ENCODE measurements around the gene CCNY.

Gene CCNY

DNA sequence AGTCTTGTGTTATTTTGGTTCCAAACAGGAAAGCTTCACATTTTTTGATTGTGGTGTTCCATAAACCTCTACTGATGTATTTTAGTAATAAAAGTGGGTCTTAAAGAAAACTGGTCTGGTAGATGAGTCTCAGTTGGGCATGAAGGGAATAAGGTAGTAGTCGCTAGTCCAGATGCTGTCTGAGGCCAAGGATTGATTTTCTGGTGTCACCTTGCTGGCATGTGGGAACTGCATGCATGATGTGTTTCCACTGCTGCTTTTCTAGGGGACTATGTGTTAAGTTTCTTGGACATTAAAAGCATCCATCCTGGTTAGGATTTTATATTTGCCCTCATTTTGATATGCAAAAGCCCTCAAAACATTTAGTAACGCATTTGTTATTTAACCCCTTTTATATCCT is 145.1 kb downstream of the CCNY start:
- Histone ChIP-seq H3K4me1 (no peaks in the 10 kb centered on the region), H2AFZ (no peak overlapping the region), H3K79me2 (no peaks in the 10 kb centered on the region), H3K27ac (no peak overlapping the region), H3K9ac (no peak overlapping the region), H3K9me3 (ENCODE audit: control insufficient read depth, low read length) (no peaks in the 10 kb centered on the region), H3K4me3 (ENCODE audit: low read depth, low read length) (no peak overlapping the region), H3K4me2 (ENCODE audit: low read length) (no peak overlapping the region), H3K36me3 (ENCODE audit: control insufficient read depth, insufficient read depth, low read length) (no peaks in the 10 kb centered on the region), H3K27me3 (ENCODE audit: control insufficient read depth, insufficient read depth, low read length) (no peaks in the 10 kb centered on the region)
- TF ChIP-seq CTCF (IDR thresholded peaks at IDR 0.05) = no peak

DNA sequence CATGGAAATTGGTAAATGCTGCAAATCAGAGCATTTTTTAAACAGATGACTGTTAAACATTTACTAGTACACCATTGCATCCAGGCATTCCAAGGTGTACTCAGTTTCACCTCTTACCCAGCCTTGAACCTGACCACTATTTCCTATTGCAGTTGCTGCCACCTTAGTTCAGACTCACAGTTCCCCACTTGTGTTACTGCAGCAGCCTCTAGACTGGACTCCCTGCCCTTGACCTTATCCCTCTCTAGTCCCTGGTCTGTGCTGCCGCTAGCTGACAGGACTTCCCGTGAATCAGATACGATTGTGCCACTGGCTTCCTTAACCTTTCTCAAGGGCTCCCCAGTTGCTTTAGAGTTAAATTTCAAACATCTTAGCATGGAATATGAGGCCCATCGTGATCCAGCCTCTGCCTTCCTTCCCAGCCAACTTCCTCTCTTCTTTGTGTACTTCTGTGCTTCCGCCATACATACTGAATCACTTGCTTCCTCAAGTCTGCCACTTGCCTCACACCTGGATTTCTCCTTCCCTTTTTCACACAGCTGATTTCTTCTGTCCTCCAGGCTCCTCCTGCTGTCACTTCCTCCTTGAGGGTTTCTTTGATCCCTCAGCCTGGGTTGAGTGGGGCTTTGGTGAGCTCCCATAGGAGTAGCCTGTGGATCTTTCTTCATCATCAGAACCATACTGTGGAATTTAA is 150.1 kb downstream of the CCNY start:
- Histone ChIP-seq H3K4me2 (ENCODE audit: low read length) (no peak overlapping the region), H2AFZ (no peak overlapping the region), H3K4me1 (no peaks in the 10 kb centered on the region), H3K36me3 (ENCODE audit: control insufficient read depth, insufficient read depth, low read length) (no peaks in the 10 kb centered on the region), H3K4me3 (ENCODE audit: low read depth, low read length) (no peak overlapping the region), H3K9me3 (ENCODE audit: control insufficient read depth, low read length) (no peaks in the 10 kb centered on the region), H3K79me2 (no peaks in the 10 kb centered on the region), H3K27ac (no peak overlapping the region), H3K27me3 (ENCODE audit: control insufficient read depth, insufficient read depth, low read length) (no peaks in the 10 kb centered on the region), H3K9ac (no peak overlapping the region)
- no peak for TF ChIP-seq CTCF (IDR thresholded peaks at IDR 0.05)

- Histone ChIP-seq H3K79me2 (no peaks in the 10 kb centered on the region), H3K27me3 (ENCODE audit: control insufficient read depth, insufficient read depth, low read length) (no peaks in the 10 kb centered on the region), H3K9ac (no peak overlapping the region), H3K9me3 (ENCODE audit: control insufficient read depth, low read length) (no peaks in the 10 kb centered on the region), H3K36me3 (ENCODE audit: control insufficient read depth, insufficient read depth, low read length) (no peaks in the 10 kb centered on the region), H3K27ac (no peak overlapping the region), H3K4me3 (ENCODE audit: low read depth, low read length) (no peak overlapping the region), H3K4me1 (peaks cover 7% of the 10 kb centered on the region), H3K4me2 (ENCODE audit: low read length) (no peak overlapping the region), H2AFZ (no peak overlapping the region)
- TF ChIP-seq CTCF (IDR thresholded peaks at IDR 0.05) = no peak
Observed at GRCh38 chr10:35487336-35488034, 151.2 kb downstream of the CCNY start.

GRCh38 chr10:35488228-35488627 is 151.9 kb downstream of the CCNY start:
- H3K79me2 ChIP-seq = no peaks in the 10 kb centered on the region
- no peaks in the 10 kb centered on the region for H3K9me3 ChIP-seq (ENCODE audit: control insufficient read depth, low read length)
- H3K36me3 ChIP-seq (ENCODE audit: control insufficient read depth, insufficient read depth, low read length) = no peaks in the 10 kb centered on the region
- TF ChIP-seq CTCF (IDR thresholded peaks at IDR 0.05) = no peak
- H3K9ac ChIP-seq = no peak overlapping the region
- H3K4me3 ChIP-seq (ENCODE audit: low read depth, low read length) = no peak overlapping the region
- H2AFZ ChIP-seq = no peak overlapping the region
- H3K27ac ChIP-seq = no peak overlapping the region
- no peaks in the 10 kb centered on the region for H3K27me3 ChIP-seq (ENCODE audit: control insufficient read depth, insufficient read depth, low read length)
- peaks cover 14% of the 10 kb centered on the region for H3K4me1 ChIP-seq
- H3K4me2 ChIP-seq (ENCODE audit: low read length) = no peak overlapping the region
